ENCODE data around the gene SRMS.

Gene SRMS

GRCh38 chr20:63505281-63505680, 42.3 kb downstream of the SRMS start:
- H3K4me1 ChIP-seq (ENCODE audit: control insufficient read depth in 1 of 2, insufficient read depth in 1 of 2, low read depth in 1 of 2, low read length in 1 of 2), result no peaks in the 10 kb centered on the region
- no peak for TF ChIP-seq CTCF (IDR thresholded peaks at IDR 0.05)
- peaks cover 68% of the 10 kb centered on the region for H3K27me3 ChIP-seq
- H3K36me3 ChIP-seq, result no peaks in the 10 kb centered on the region
- H3K27ac ChIP-seq, result no peak overlapping the region
- no peaks in the 10 kb centered on the region for H3K9me3 ChIP-seq
- H3K4me3 ChIP-seq (ENCODE audit: low read depth in 1 of 2, low read length in 1 of 2), result no peak overlapping the region

GRCh38 chr20:63504642-63505041, 42.9 kb downstream of the SRMS start:
- Histone ChIP-seq H3K4me1 (ENCODE audit: control insufficient read depth in 1 of 2, insufficient read depth in 1 of 2, low read depth in 1 of 2, low read length in 1 of 2) (no peaks in the 10 kb centered on the region), H3K9me3 (no peaks in the 10 kb centered on the region), H3K36me3 (no peaks in the 10 kb centered on the region), H3K4me3 (ENCODE audit: low read depth in 1 of 2, low read length in 1 of 2) (no peak overlapping the region), H3K27ac (no peak overlapping the region), H3K27me3 (peaks cover 68% of the 10 kb centered on the region)
- no peak for TF ChIP-seq CTCF (IDR thresholded peaks at IDR 0.05)

GRCh38 chr20:63503524-63503923, 44.0 kb downstream of the SRMS start:
- no peak overlapping the region for H3K4me3 ChIP-seq (ENCODE audit: low read depth in 1 of 2, low read length in 1 of 2)
- H3K36me3 ChIP-seq, result no peaks in the 10 kb centered on the region
- H3K27ac ChIP-seq, result no peak overlapping the region
- peaks cover 0 to 3% of the 10 kb centered on the region in 2 experiments for H3K4me1 ChIP-seq (ENCODE audit: control insufficient read depth in 1 of 2, insufficient read depth in 1 of 2, low read depth in 1 of 2, low read length in 1 of 2)
- TF ChIP-seq CTCF (IDR thresholded peaks at IDR 0.05), result no peak
- H3K27me3 ChIP-seq, result peaks cover 71% of the 10 kb centered on the region
- H3K9me3 ChIP-seq, result no peaks in the 10 kb centered on the region

GRCh38 chr20:63502671-63503172, 44.8 kb downstream of the SRMS start:
- H3K27me3 ChIP-seq, result peaks cover 74% of the 10 kb centered on the region
- TF ChIP-seq CTCF (IDR thresholded peaks at IDR 0.05), result no peak
- H3K9me3 ChIP-seq, result no peaks in the 10 kb centered on the region
- H3K4me1 ChIP-seq (ENCODE audit: control insufficient read depth in 1 of 2, insufficient read depth in 1 of 2, low read depth in 1 of 2, low read length in 1 of 2), result peaks cover 0 to 3% of the 10 kb centered on the region in 2 experiments
- H3K36me3 ChIP-seq, result no peaks in the 10 kb centered on the region
- no peak overlapping the region for H3K4me3 ChIP-seq (ENCODE audit: low read depth in 1 of 2, low read length in 1 of 2)
- H3K27ac ChIP-seq, result no peak overlapping the region

GRCh38 chr20:63501818-63502670, 45.5 kb downstream of the SRMS start:
- Histone ChIP-seq H3K27me3 (peaks cover 78% of the 10 kb centered on the region), H3K36me3 (no peaks in the 10 kb centered on the region), H3K4me3 (ENCODE audit: low read depth in 1 of 2, low read length in 1 of 2) (no peak overlapping the region), H3K4me1 (ENCODE audit: control insufficient read depth in 1 of 2, insufficient read depth in 1 of 2, low read depth in 1 of 2, low read length in 1 of 2) (peaks cover 0 to 3% of the 10 kb centered on the region in 2 experiments), H3K27ac (no peak overlapping the region), H3K9me3 (no peaks in the 10 kb centered on the region)
- no peak for TF ChIP-seq CTCF (IDR thresholded peaks at IDR 0.05)
